H1 (cell line): ENCODE results near the gene NUP188. TPM values are rescaled to one million over a fixed set of nuclear protein-coding genes. Genes with fewer than 3 reads are reported as not detected.

Source experiments
- CTCF ChIA-PET: fragments of 300-600 bp; sonication (Branson Sonifier 250); formaldehyde crosslinking; loops from one replicate; lab custom pipeline; 2021; ENCODE audit not compliant: partially characterized antibody; lab: Charles Lee
- POLR2A ChIA-PET: fragments of 300-600 bp; sonication (Branson Sonifier 250); formaldehyde crosslinking; loops from one replicate; lab custom pipeline; 2021; ENCODE audit warnings: inconsistent platforms; ENCODE audit not compliant: partially characterized antibody; lab: Charles Lee
- DNase-seq, 2 experiments: peaks; one replicate each; pipeline versions ENCODE4 v3.0.0 to v3.0.0-alpha.2; 2010 to 2022; ENCODE audit warnings: low spot score in 2 of 2, low read depth in 1 of 2, mixed read lengths in 1 of 2
- FAIRE-seq: peaks from 2 replicates; lab custom pipeline; 2011; peaks lifted over from hg19 to GRCh38; lab: Jason Lieb, UNC
- H2AFZ ChIP-seq: 2 replicates; pipeline ENCODE4 v1.8.1; 2012; ENCODE audit warnings: low read length, inconsistent platforms
- H2AK5ac ChIP-seq: 2 replicates; pipeline ENCODE4 v1.6.1; 2013; ENCODE audit warnings: low read depth, low read length
- H2BK120ac ChIP-seq: replicated peaks from 2 replicates; pipeline ENCODE3; 2013; ENCODE audit warnings: low read depth, low read length, inconsistent platforms
- H2BK12ac ChIP-seq: 2 replicates; pipeline ENCODE4 v1.6.1; 2013; ENCODE audit warnings: low read depth, low read length
- H2BK15ac ChIP-seq: 2 replicates; pipeline ENCODE4 v1.6.1; 2013; ENCODE audit warnings: low read length
- H2BK20ac ChIP-seq: 2 replicates; pipeline ENCODE4 v1.6.1; 2013; ENCODE audit warnings: low read length
- H2BK5ac ChIP-seq: 2 replicates; pipeline ENCODE4 v1.6.1; 2013; ENCODE audit warnings: low read depth, low read length
- H3K14ac ChIP-seq: 2 replicates; pipeline ENCODE4 v1.6.1; 2013; ENCODE audit warnings: inconsistent platforms; ENCODE audit not compliant: insufficient read length
- H3K18ac ChIP-seq: 2 replicates; pipeline ENCODE4 v1.6.1; 2013; ENCODE audit warnings: low read length; ENCODE audit errors: extremely low read depth
- H3K23ac ChIP-seq: 2 replicates; pipeline ENCODE4 v1.6.1; 2013; ENCODE audit warnings: inconsistent platforms; ENCODE audit not compliant: insufficient read length
- H3K23me2 ChIP-seq: 2 replicates; pipeline ENCODE4 v1.6.1; 2013; ENCODE audit warnings: low read depth, low read length
- H3K27ac ChIP-seq: 2 replicates; pipeline ENCODE4 v1.6.1; 2011; ENCODE audit warnings: low read depth, low read length, inconsistent platforms
- H3K27me3 ChIP-seq, 4 experiments: replicated peaks in 1 of 4; 1 replicate in 1 of 4; 2 replicates in 3 of 4; pipeline versions ENCODE4 v1.6.1 to v1.8.1; 2011 to 2013; ENCODE audit warnings: low read length in 3 of 4, mild to moderate bottlenecking in 3 of 4, inconsistent platforms in 2 of 4, mixed read lengths in 2 of 4, moderate library complexity in 1 of 4; ENCODE audit not compliant: control insufficient read depth in 3 of 4, insufficient read depth in 3 of 4; ENCODE audit errors: extremely low read depth in 1 of 4
- H3K36me3 ChIP-seq, 4 experiments: 2 replicates each; pipeline versions ENCODE4 v1.6.1 to v1.8.1; 2011 to 2013; ENCODE audit warnings: mild to moderate bottlenecking in 4 of 4, low read length in 3 of 4, moderate library complexity in 2 of 4, control low read depth in 1 of 4, inconsistent platforms in 1 of 4; ENCODE audit not compliant: insufficient read depth in 4 of 4, control insufficient read depth in 2 of 4
- H3K4ac ChIP-seq: replicated peaks from 2 replicates; pipeline ENCODE3; 2013; ENCODE audit warnings: low read length, low read depth, mixed read lengths, inconsistent platforms; ENCODE audit not compliant: insufficient read length
- H3K4me1 ChIP-seq, 4 experiments: replicated peaks in 1 of 4; 1 replicate in 1 of 4; 2 replicates in 3 of 4; pipeline versions ENCODE4 v1.6.1 to v1.8.1; 2011 to 2013; ENCODE audit warnings: low read length in 3 of 4, inconsistent platforms in 2 of 4, mixed read lengths in 1 of 4; ENCODE audit not compliant: insufficient read depth in 4 of 4, control insufficient read depth in 3 of 4
- H3K4me2 ChIP-seq, 2 experiments: 2 replicates each; pipeline versions ENCODE4 v1.6.1 to v1.8.1; 2011 to 2013; ENCODE audit warnings: low read depth in 2 of 2, low read length in 2 of 2, control low read depth in 1 of 2, inconsistent platforms in 1 of 2, mild to moderate bottlenecking in 1 of 2; ENCODE audit not compliant: insufficient read depth in 1 of 2
- H3K4me3 ChIP-seq, 4 experiments: fragments of 200-600, 300-600 bp in 1 of 4; sonication (generic), shearing (Covaris generic), sonication (Bioruptor Twin) in 1 of 4; 2 replicates each; pipeline versions ENCODE4 v1.5.1 to v1.8.1; 2011 to 2016; ENCODE audit warnings: low read length in 4 of 4, low read depth in 3 of 4, control low read depth in 2 of 4, inconsistent platforms in 2 of 4, mild to moderate bottlenecking in 2 of 4, mixed read lengths in 1 of 4, moderate library complexity in 1 of 4; ENCODE audit not compliant: insufficient read depth in 2 of 4; ENCODE audit errors: extremely low read depth in 1 of 4
- H3K56ac ChIP-seq: replicated peaks from 2 replicates; pipeline ENCODE3; 2013; ENCODE audit warnings: low read depth, mild to moderate bottlenecking, mixed read lengths, low read length, inconsistent platforms; ENCODE audit not compliant: insufficient read length
- H3K79me1 ChIP-seq: 2 replicates; pipeline ENCODE4 v1.6.1; 2013; ENCODE audit warnings: low read depth, low read length, control low read depth
- H3K79me2 ChIP-seq, 2 experiments: 2 replicates each; pipeline versions ENCODE4 v1.6.1 to v1.8.1; 2012 to 2013; ENCODE audit warnings: low read length in 2 of 2, mild to moderate bottlenecking in 2 of 2, inconsistent platforms in 1 of 2; ENCODE audit not compliant: insufficient read depth in 2 of 2, control insufficient read depth in 1 of 2
- H3K9ac ChIP-seq, 4 experiments: replicated peaks in 1 of 4; 1 replicate in 1 of 4; 2 replicates in 3 of 4; pipeline versions ENCODE4 v1.6.1 to v1.8.1; 2011 to 2013; ENCODE audit warnings: low read depth in 3 of 4, low read length in 3 of 4, control low read depth in 2 of 4, mild to moderate bottlenecking in 2 of 4, moderate library complexity in 2 of 4, inconsistent platforms in 1 of 4; ENCODE audit errors: extremely low read depth in 1 of 4
- H3K9me3 ChIP-seq, 2 experiments: 2 replicates each; pipeline versions ENCODE4 v1.6.1 to v1.8.1; 2012 to 2013; ENCODE audit warnings: mild to moderate bottlenecking in 2 of 2, moderate library complexity in 2 of 2, control low read depth in 1 of 2, inconsistent platforms in 1 of 2, low read depth in 1 of 2, low read length in 1 of 2, mixed read lengths in 1 of 2; ENCODE audit not compliant: insufficient read depth in 2 of 2
- H4K20me1 ChIP-seq, 2 experiments: replicated peaks in 1 of 2; 2 replicates each; pipeline versions ENCODE3 to v1.8.1; 2011 to 2013; ENCODE audit warnings: inconsistent platforms in 2 of 2, low read length in 2 of 2, mild to moderate bottlenecking in 1 of 2; ENCODE audit not compliant: insufficient read depth in 2 of 2, control insufficient read depth in 1 of 2
- H4K5ac ChIP-seq: 2 replicates; pipeline ENCODE4 v1.6.1; 2013; ENCODE audit warnings: low read length, low read depth, mixed read lengths, inconsistent platforms; ENCODE audit not compliant: insufficient read length
- H4K8ac ChIP-seq: 2 replicates; pipeline ENCODE4 v1.8.0; 2013; ENCODE audit warnings: mild to moderate bottlenecking, moderate library complexity, low read length, inconsistent platforms; ENCODE audit not compliant: insufficient read depth; ENCODE audit errors: extremely low read depth
- H4K91ac ChIP-seq: replicated peaks from 2 replicates; pipeline ENCODE3; 2013; ENCODE audit warnings: low read length, mixed read lengths, inconsistent platforms; ENCODE audit not compliant: insufficient read length
- CBX8 ChIP-seq: fragments of 300-800, 300-1000 bp; sonication (generic); IDR thresholded peaks from 2 replicates; pipeline ENCODE4 v1.7.1; 2016; ENCODE audit warnings: low read depth, low read length, borderline replicate concordance
- SRF ChIP-seq: IDR thresholded peaks from 2 replicates; pipeline ENCODE4 v1.6.1; 2011; ENCODE audit warnings: mild to moderate bottlenecking, low read depth, low read length, moderate library complexity
- TCF12 ChIP-seq: IDR thresholded peaks from 2 replicates; pipeline ENCODE4 v1.6.1; 2011; ENCODE audit warnings: low read depth, mild to moderate bottlenecking, low read length
- WGBS, 2 experiments: shearing (Covaris generic) in 1 of 2; methylation state at CpG; one replicate each; pipeline versions ENCODE4 v1.1.6 to v1.1.7; 2013 to 2015; ENCODE audit warnings: low lambda C conversion rate in 2 of 2, mixed read lengths in 2 of 2, inconsistent platforms in 1 of 2, low coverage in 1 of 2, missing lambda C conversion rate in 1 of 2; ENCODE audit not compliant: insufficient replicate concordance in 2 of 2, insufficient coverage in 1 of 2, insufficient read length in 1 of 2; ENCODE audit errors: extremely low coverage in 1 of 2, missing lambda C conversion rate in 1 of 2; 5-methylcytosine and 5-hydroxymethylcytosine counted together
- polyA plus RNA-seq, 7 experiments: library from polyadenylated mRNA; depleted of rRNA in 3 of 7; stranded (reverse) in 5 of 7; unstranded in 2 of 7; fragments of >200 nt in 5 of 7; fragments of 200-250 nt in 2 of 7; gene quantifications; 1 replicate in 5 of 7; 2 replicates in 1 of 7; 4 replicates in 1 of 7; pipeline versions ENCODE4 v1.2.1 to v1.2.3, GENCODE V29; 2011 to 2013; ENCODE audit warnings: missing spikeins in 2 of 7, mixed read lengths in 2 of 7
- total RNA-seq: library from RNA; stranded (reverse); fragmentation: NEBNext Ultra II Directional; extraction: Animal tissue kit (Norgen Biotek cat#: 25700); gene quantifications from 2 replicates; pipeline ENCODE4 v1.2.1, GENCODE V29; 2021

The NUP188 gene
- total and polyA plus RNA-seq, 2 of the 8 experiments (the other 6 are each of a cell fraction or from before 2014, with no cell fraction given): 90.1 to 111 TPM

GRCh38 chr9:128920381-128921058, 27.0 kb upstream of the NUP188 start, which contains the start of gene PHYHD1:
PHYHD1 (plus strand) TSS chr9:128920982; CDS start chr9:128922324, 1,342 bp downstream.
- peak within 1 kb of the TSS; percentile 53 for H4K5ac ChIP-seq
- H2BK120ac ChIP-seq: no peak within 1 kb of the TSS
- DNase-seq (no peak), FAIRE-seq (no peak)
- H3K27me3 ChIP-seq: no peaks in the 10 kb centered on the region
- peak within 1 kb of the TSS; percentile 46 to 70; a peak in 3 of 4 replicates for H3K4me2 ChIP-seq
- H3K14ac ChIP-seq: no peak within 1 kb of the TSS
- H2BK5ac ChIP-seq: peak within 1 kb of the TSS; percentile 88
- ChIA-PET POLR2A (interaction anchor here (1.2 to 2.9 kb wide), 8 partner anchors 8 to 236 kb away, joined by 3 to 18 read pairs (median 5); partner anchors contain the start of genes KYAT1 and LRRC8A), CTCF (interaction anchor here (0.8 to 9.7 kb wide), 5 partner anchors 9 to 58 kb away, joined by 3 to 139 read pairs (median 7); no protein-coding TSS in a partner anchor)
- H3K4me3 ChIP-seq: peak within 1 kb of the TSS in 3 of 4 experiments; percentile 39 to 73 (median 73); a peak in 5 of 8 replicates
- H3K36me3 ChIP-seq: peaks cover 0 to 23% (median 16%) of the 10 kb centered on the region in 4 experiments
- H3K9me3 ChIP-seq: no peaks in the 10 kb centered on the region
- peak within 1 kb of the TSS; percentile 90 for H4K8ac ChIP-seq
- peaks cover 0 to 2% of the 10 kb centered on the region in 2 experiments; a peak in 1 of 4 replicates for H3K79me2 ChIP-seq
- H3K56ac ChIP-seq: peak within 1 kb of the TSS; percentile 67
- peaks cover 3% of the 10 kb centered on the region in 2 experiments for H4K20me1 ChIP-seq
- peak within 1 kb of the TSS; percentile 76 for H3K4ac ChIP-seq
- no peak for TF ChIP-seq CBX8
- TF ChIP-seq SRF: no peak
- TF ChIP-seq TCF12: no peak
- peak within 1 kb of the TSS; percentile 72; the same call in 1 of the 2 replicates for H2BK15ac ChIP-seq
- peak within 1 kb of the TSS; percentile 90; the same call in 1 of the 2 replicates for H2BK20ac ChIP-seq
- H2AK5ac ChIP-seq: 0 out of 2 replicates have a peak within 1 kb of the TSS, but pooled peaks have one; percentile 30
- peak within 1 kb of the TSS; percentile 62 for H2AFZ ChIP-seq
- H4K91ac ChIP-seq: peak within 1 kb of the TSS; percentile 72
- H3K23me2 ChIP-seq: peaks cover 2% of the 10 kb centered on the region; the same call in 1 of the 2 replicates
- no peak within 1 kb of the TSS for H3K23ac ChIP-seq
- H3K79me1 ChIP-seq: no peaks in the 10 kb centered on the region
- WGBS, 2 experiments: 87% methylated on average over 13 of the region's 13 CpGs; no CpG with 5 or more reads in 1 of the 2 experiments
- peaks cover 0 to 10% (median 4%) of the 10 kb centered on the region in 4 experiments; a peak in 5 of 7 replicates for H3K4me1 ChIP-seq
- H3K9ac ChIP-seq: peak within 1 kb of the TSS in 3 of 4 experiments; percentile 50 to 65 (median 59); a peak in 3 of 7 replicates
- peak within 1 kb of the TSS; percentile 90 for H3K18ac ChIP-seq
- H2BK12ac ChIP-seq: peak within 1 kb of the TSS; percentile 90
- H3K27ac ChIP-seq: peak within 1 kb of the TSS; percentile 50; the same call in 1 of the 2 replicates
